Measurements from ENCODE around the gene KIF5A. TPM values are rescaled to one million over a fixed set of nuclear protein-coding genes. Genes with fewer than 3 reads are reported as not detected.
A peak's percentile ranks its signal among the peaks of the same experiment; 100 is the strongest.

Gene KIF5A
- total and polyA plus RNA-seq, 2 of the 4 experiments (the other 2 are of a cell fraction): 0.15 to 0.18 TPM

- TF ChIP-seq RCOR1 (IDR thresholded peaks at IDR 0.05; ENCODE audit: insufficient replicate concordance, low read length): no peak
Measured at GRCh38 chr12:57545809-57546437, 3.9 kb upstream of the KIF5A start (continued).

DNA sequence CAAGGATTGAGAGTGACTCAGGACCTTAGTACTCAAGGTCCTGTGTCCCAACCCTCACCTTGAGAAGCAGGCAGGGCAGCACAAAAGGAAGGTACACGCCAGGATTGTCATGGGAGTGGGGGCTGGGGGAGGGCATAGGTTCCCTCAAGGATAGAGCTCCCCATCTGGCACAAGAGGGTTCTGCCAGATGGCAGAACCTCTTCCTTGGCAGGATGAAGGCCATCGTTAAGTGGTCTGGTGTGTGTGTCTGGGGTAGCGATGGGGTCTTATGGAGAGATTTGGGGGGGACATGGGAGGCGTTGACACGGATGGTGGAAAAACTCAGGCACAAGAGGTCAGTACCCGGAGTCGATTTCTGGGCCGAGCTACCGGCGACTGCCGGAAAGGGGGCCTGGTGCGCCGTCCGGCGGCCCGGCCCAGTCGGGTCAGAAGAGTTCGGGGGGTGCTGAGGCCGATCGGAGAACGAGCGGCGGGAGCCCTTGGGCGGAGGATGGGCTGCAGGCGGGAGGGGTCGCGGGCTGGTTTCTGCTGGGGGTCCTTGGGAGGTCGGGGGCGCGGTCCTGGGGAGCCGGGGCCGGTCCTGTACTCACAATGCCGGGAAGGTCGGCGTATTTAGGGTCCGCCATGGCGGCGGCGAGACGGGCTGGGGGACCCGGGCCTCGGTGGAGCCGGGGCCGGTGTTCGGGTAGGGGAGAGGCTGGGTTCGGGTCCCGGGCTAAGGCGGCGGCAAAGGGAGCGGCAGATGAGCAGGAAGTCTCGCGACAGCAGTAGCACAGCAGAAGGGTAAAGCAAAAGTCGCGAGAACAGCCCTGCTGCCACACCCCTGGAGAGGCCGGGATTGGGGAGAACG is 3.2 kb upstream of the KIF5A start, which contains the start of gene DCTN2:
Gene DCTN2 (minus strand): TSS at position 755 of the 850 bp plus-strand sequence. CDS start 129 bp downstream, at position 626.
- no peak within 1 kb of the TSS; the same call in 1 of the 2 replicates for H3K18ac ChIP-seq (ENCODE audit: low read depth, low read length)
- H2BK120ac ChIP-seq (ENCODE audit: low read depth, low read length): peak within 1 kb of the TSS; percentile 37; the same call in 1 of the 2 replicates
- ChIA-PET CTCF (interaction anchor here (0.7 to 1.1 kb wide), 2 partner anchors 15 to 37 kb away, joined by 3 read pairs; no protein-coding TSS in a partner anchor), POLR2A (ENCODE audit: unreplicated experiment) (no interaction called here)
- peak within 1 kb of the TSS; percentile 97 for H2AK9ac ChIP-seq (replicated peaks; ENCODE audit: low read depth, low read length, poor library complexity)
- peak within 1 kb of the TSS; percentile 42 to 81 for H4K8ac ChIP-seq (ENCODE audit: low read depth in 2 of 2, low read length in 2 of 2)
- BruUV-seq (replicated peaks): TSS peak; percentile 43
- H2BK5ac ChIP-seq (ENCODE audit: low read depth, low read length, poor library complexity, severe bottlenecking): peak within 1 kb of the TSS; percentile 30
- H3K27ac ChIP-seq (ENCODE audit: insufficient read depth, low read length): peak within 1 kb of the TSS; percentile 77
- H4K5ac ChIP-seq (ENCODE audit: low read depth, low read length): peak within 1 kb of the TSS; percentile 62
- peaks cover 26% of the 10 kb centered on the region for H4K20me1 ChIP-seq (ENCODE audit: insufficient read depth, low read length)
- H3K4ac ChIP-seq (ENCODE audit: low read depth, low read length): peak within 1 kb of the TSS; percentile 74
- H3K4me1 ChIP-seq (ENCODE audit: control insufficient read depth, insufficient read depth, low read length): peaks cover 9% of the 10 kb centered on the region
- H3K79me1 ChIP-seq (ENCODE audit: low read depth in 1 of 2, low read length in 2 of 2): peaks cover 23 to 36% of the 10 kb centered on the region in 2 experiments
- H3K4me2 ChIP-seq (ENCODE audit: low read depth, low read length): peak within 1 kb of the TSS; percentile 100
- DNase-seq: peak; percentile 96
- peak; percentile 95 for ATAC-seq (ENCODE audit: low read depth)
- 3% methylated on average over 7 of the region's 56 CpGs; no CpG with 5 or more reads in 1 of the 2 experiments for WGBS, 2 experiments (ENCODE audit: extremely low coverage in 2 of 2, insufficient read length in 1 of 2)
- peak within 1 kb of the TSS; percentile 61; the same call in 1 of the 2 replicates for H3K56ac ChIP-seq (ENCODE audit: extremely low read depth, insufficient read depth, low read length)
- peaks cover 6% of the 10 kb centered on the region for H3K36me3 ChIP-seq (ENCODE audit: control insufficient read depth, insufficient read depth, low read length)
- H3K9me3 ChIP-seq (ENCODE audit: control insufficient read depth, insufficient read depth, low read length): no peaks in the 10 kb centered on the region
- peak within 1 kb of the TSS; percentile 79 for H3K14ac ChIP-seq (replicated peaks; ENCODE audit: low read depth, low read length)
- 0 out of 3 replicates have a peak within 1 kb of the TSS, but pooled peaks have one; percentile 4 for H2BK15ac ChIP-seq (ENCODE audit: low read depth, low read length)
- H2AFZ ChIP-seq (replicated peaks; ENCODE audit: low read length, poor library complexity): peak within 1 kb of the TSS; percentile 93
- dilution Hi-C loops (cut with HindIII; ENCODE audit: low sequenced_read_pairs, unreplicated experiment): no loop called here
- H3K27me3 ChIP-seq (ENCODE audit: control insufficient read depth, insufficient read depth, low read length): peaks cover 30% of the 10 kb centered on the region
- H3K9me1 ChIP-seq (ENCODE audit: insufficient read depth, low read length): peaks cover 22% of the 10 kb centered on the region
- H3K9ac ChIP-seq (ENCODE audit: low read depth, low read length): peak within 1 kb of the TSS; percentile 90
- H3K4me3 ChIP-seq (ENCODE audit: insufficient read depth, low read depth, low read length): peak within 1 kb of the TSS; percentile 77
- H4K91ac ChIP-seq (ENCODE audit: insufficient read depth, low read depth, low read length): peak within 1 kb of the TSS; percentile 48
- in situ Hi-C loops (cut with MboI; ENCODE audit: low sequenced_read_pairs): no loop called here
- peak within 1 kb of the TSS; percentile 58 for H3K23ac ChIP-seq (ENCODE audit: low read depth, low read length)
- TF ChIP-seq RAD21 (IDR thresholded peaks at IDR 0.05; ENCODE audit: low read length) (peak; percentile 12; the same call in 1 of the 2 replicates), POLR2A (IDR thresholded peaks at IDR 0.05; ENCODE audit: low read depth, low read length) (peak; percentile 52; the same call in 1 of the 2 replicates), MAZ (IDR thresholded peaks at IDR 0.05; ENCODE audit: borderline replicate concordance, low read depth, low read length) (0 out of 2 replicates have a peak, but pooled peaks have one; percentile 6), RCOR1 (IDR thresholded peaks at IDR 0.05; ENCODE audit: insufficient replicate concordance, low read length) (no peak), CHD1 (IDR thresholded peaks at IDR 0.05; ENCODE audit: low read depth, low read length) (peak; percentile 90; the same call in 1 of the 2 replicates), NFE2L2 (IDR thresholded peaks at IDR 0.05; ENCODE audit: low read depth, low read length) (no peak), FOS (IDR thresholded peaks at IDR 0.05; ENCODE audit: low read depth, low read length) (no peak)
- no peak within 1 kb of the TSS for H2BK20ac ChIP-seq (ENCODE audit: low read depth, low read length)
- intact Hi-C loops (cut with micrococcal nuclease): no loop called here
- H2AK5ac ChIP-seq (ENCODE audit: low read depth, low read length): peak within 1 kb of the TSS; percentile 98
